Stimulated activated CD8-positive, alpha-beta memory T cell treated with anti-CD3 and anti-CD28 coated beads, Interleukin-4, amount 100 ng/mL, for 1 hour (primary cell): ENCODE results near the gene RIPOR3.
A peak's percentile ranks its signal among the peaks of the same experiment; 100 is the strongest.
"Not testable (repeated sequence)": the region's sequence is repeated elsewhere in the genome, so short reads cannot be mapped to it uniquely, and the experiment has no call there.

ENCODE experiments used
- DNase-seq, 2 donors: peaks; one replicate each; pipeline ENCODE4 v3.0.0-alpha.2; 2020; ENCODE audit warnings: low read depth in 2 of 2, low spot score in 1 of 2

Gene RIPOR3

GRCh38 chr20:50659975-50660670, 31.2 kb downstream of the RIPOR3 start:
- no peak for DNase-seq

- DNase-seq = no peak
Measured at GRCh38 chr20:50658804-50659380, 32.5 kb downstream of the RIPOR3 start.

GRCh38 chr20:50655311-50655880, 35.9 kb downstream of the RIPOR3 start:
- DNase-seq = no peak

- no peak for DNase-seq
Measured at GRCh38 chr20:50654904-50655303, 36.4 kb downstream of the RIPOR3 start.

GRCh38 chr20:50652702-50653294, 38.5 kb downstream of the RIPOR3 start:
- no peak for DNase-seq

GRCh38 chr20:50651676-50652075, 39.7 kb downstream of the RIPOR3 start:
- DNase-seq = no peak

GRCh38 chr20:50649590-50649989, 41.8 kb downstream of the RIPOR3 start:
- no peak for DNase-seq

- DNase-seq = no peak
Measured at GRCh38 chr20:50648651-50649050, 42.7 kb downstream of the RIPOR3 start.

GRCh38 chr20:50646483-50646996, 44.8 kb downstream of the RIPOR3 start:
- DNase-seq = no peak

GRCh38 chr20:50645253-50646068, 45.9 kb downstream of the RIPOR3 start:
- no peak for DNase-seq

GRCh38 chr20:50642288-50642803, 49.0 kb downstream of the RIPOR3 start:
- no peak for DNase-seq

GRCh38 chr20:50641625-50642287, 49.6 kb downstream of the RIPOR3 start:
- not testable (repeated sequence) for DNase-seq

GRCh38 chr20:50639971-50640711, 51.2 kb downstream of the RIPOR3 start:
- not testable (repeated sequence) for DNase-seq

GRCh38 chr20:50638015-50638847, 53.1 kb downstream of the RIPOR3 start:
- DNase-seq = not testable (repeated sequence)

- DNase-seq = no peak
Measured at GRCh38 chr20:50636601-50637540, 54.5 kb downstream of the RIPOR3 start.

- DNase-seq = peak in 1 of 2 donors; percentile 9
Measured at GRCh38 chr20:50635676-50636600, 55.4 kb downstream of the RIPOR3 start.
